GM23338 (cell line): ENCODE measurements around the gene HLA-C. TPM values are rescaled to one million over a fixed set of nuclear protein-coding genes. Genes with fewer than 3 reads are reported as not detected.

ENCODE experiments used
- ATAC-seq: fragments of 200-7000 bp; cut with Tn5 transposase; 3 replicates; pipeline ENCODE4 v1.9.1; 2020
- DNase-seq: peaks from one replicate; pipeline ENCODE4 v3.0.0-alpha.2; 2015; ENCODE audit warnings: low spot score
- H2AFZ ChIP-seq: fragments of 200-600 bp; sonication (generic); 2 replicates; pipeline ENCODE4 v1.8.0; 2016; ENCODE audit warnings: antibody characterized with exemption, mild to moderate bottlenecking, moderate library complexity
- H3F3A ChIP-seq: fragments of 200-600 bp; sonication (generic); replicated peaks from 2 replicates; pipeline ENCODE4 v1.8.0; 2017; ENCODE audit warnings: antibody characterized with exemption, mixed run types, low read depth
- H3K27ac ChIP-seq: fragments of 200-600 bp; sonication (generic); 2 replicates; pipeline ENCODE4 v1.6.1; 2016; ENCODE audit warnings: low read depth
- H3K27me3 ChIP-seq: fragments of 200-600 bp; sonication (generic); 2 replicates; pipeline ENCODE4 v1.8.0; 2016; ENCODE audit warnings: mild to moderate bottlenecking, mixed run types, moderate library complexity; ENCODE audit not compliant: insufficient read depth
- H3K36me3 ChIP-seq: fragments of 200-600 bp; sonication (generic); 2 replicates; pipeline ENCODE4 v1.8.0; 2016; ENCODE audit warnings: mild to moderate bottlenecking; ENCODE audit not compliant: insufficient read depth
- H3K4me1 ChIP-seq: fragments of 200-600 bp; sonication (generic); 2 replicates; pipeline ENCODE4 v1.8.0; 2016; ENCODE audit warnings: mild to moderate bottlenecking, moderate library complexity; ENCODE audit not compliant: insufficient read depth
- H3K4me2 ChIP-seq: fragments of 200-600 bp; sonication (generic); 2 replicates; pipeline ENCODE4 v1.7.1; 2017; ENCODE audit warnings: mixed run types
- H3K4me3 ChIP-seq: fragments of 200-600 bp; sonication (generic); 2 replicates; pipeline ENCODE4 v1.6.1; 2016; ENCODE audit warnings: mixed run types
- H3K79me2 ChIP-seq: fragments of 200-600 bp; sonication (generic); replicated peaks from 2 replicates; pipeline ENCODE4 v1.8.0; 2017; ENCODE audit warnings: mild to moderate bottlenecking; ENCODE audit not compliant: insufficient read depth
- H3K9me2 ChIP-seq: fragments of 200-600 bp; sonication (generic); 2 replicates; pipeline ENCODE4 v1.8.0; 2017; ENCODE audit not compliant: insufficient read depth
- H4K20me1 ChIP-seq: fragments of 200-600 bp; sonication (generic); replicated peaks from 2 replicates; pipeline ENCODE4 v1.8.0; 2017; ENCODE audit warnings: mild to moderate bottlenecking; ENCODE audit not compliant: insufficient read depth
- H3K27ac Mint-ChIP-seq: 2 replicates; pipeline ENCODE4 v1.8.0; 2020; ENCODE audit warnings: inconsistent platforms, mild to moderate bottlenecking, moderate library complexity, mixed read lengths
- H3K27me3 Mint-ChIP-seq: 3 replicates; pipeline ENCODE4 v1.8.0; 2022; ENCODE audit warnings: low read depth, mild to moderate bottlenecking, moderate library complexity, mixed read lengths, inconsistent platforms; ENCODE audit not compliant: insufficient read depth, poor library complexity
- H3K36me3 Mint-ChIP-seq: 3 replicates; pipeline ENCODE4 v1.8.0; 2021; ENCODE audit warnings: low read depth, mild to moderate bottlenecking, inconsistent platforms, moderate library complexity, mixed read lengths
- H3K4me1 Mint-ChIP-seq: 3 replicates; pipeline ENCODE4 v1.8.0; 2020; ENCODE audit warnings: mild to moderate bottlenecking, inconsistent platforms, mixed read lengths
- H3K4me3 Mint-ChIP-seq: 3 replicates; pipeline ENCODE4 v1.8.0; 2021; ENCODE audit warnings: moderate library complexity, mild to moderate bottlenecking, inconsistent platforms, mixed read lengths
- H3K9me3 Mint-ChIP-seq: 3 replicates; pipeline ENCODE4 v1.8.0; 2020; ENCODE audit warnings: moderate library complexity, mild to moderate bottlenecking, inconsistent platforms, mixed read lengths
- CREB1 ChIP-seq: fragments of 250-450 bp; sonication (Bioruptor Pico); IDR thresholded peaks from 2 replicates; pipeline ENCODE4 v1.5.0; 2020; ENCODE audit warnings: low read depth, mild to moderate bottlenecking, moderate library complexity
- JUNB ChIP-seq: IDR thresholded peaks from one replicate; pipeline ENCODE4 v1.6.1; 2016; ENCODE audit warnings: antibody characterized with exemption; ENCODE audit not compliant: unreplicated experiment
- POLR2AphosphoS5 ChIP-seq: IDR thresholded peaks from 2 replicates; pipeline ENCODE4 v1.6.1; 2016; ENCODE audit warnings: antibody characterized with exemption, low read depth
- STAT1 ChIP-seq: IDR thresholded peaks from one replicate; pipeline ENCODE4 v1.6.1; 2016; ENCODE audit warnings: antibody characterized with exemption; ENCODE audit not compliant: unreplicated experiment
- ZNF462 ChIP-seq: fragments of 250-450 bp; sonication (Bioruptor Pico); IDR thresholded peaks from 2 replicates; pipeline ENCODE4 v1.5.0; 2020; ENCODE audit warnings: mild to moderate bottlenecking, moderate library complexity
- long read RNA-seq: library from polyadenylated mRNA; unstranded; transcript quantifications from one replicate; pipeline ENCODE4 v2.0.0, GENCODE V29; 2020; ENCODE audit not compliant: unreplicated experiment
- polyA plus RNA-seq: library from polyadenylated mRNA; unstranded; fragments of >200 nt; fragmentation: Nextera tagmentation; extraction: Ambion mirVana; gene quantifications from 2 replicates; pipeline ENCODE4 v1.2.1, GENCODE V29; 2016
- total RNA-seq: library from RNA; depleted of rRNA; stranded (reverse); fragments of >200 nt; shearing (Covaris generic); gene quantifications from 2 replicates; pipeline ENCODE4 v1.2.3, GENCODE V29; 2014; rRNA removed

The HLA-C gene
- 94.6 and 116 TPM in 2 replicates for total RNA-seq
- polyA plus RNA-seq, result 73.1 and 76.9 TPM in 2 replicates
- long read RNA-seq, transcript HLA-C-201 (8 exons, 1,536 nt), result major isoform, 183 of 205 reads
- long read RNA-seq, partial matches to known transcripts, result 4 of 205 reads
- long read RNA-seq, other reads (novel, unspliced or antisense), result 14 of 205 reads

- Mint-ChIP-seq H3K36me3 (peaks cover 25% of the 10 kb centered on the region), H3K4me3 (peak within 1 kb of the TSS; percentile 77), H3K9me3 (no peaks in the 10 kb centered on the region), H3K4me1 (peaks cover 14% of the 10 kb centered on the region), H3K27me3 (peaks cover 22% of the 10 kb centered on the region), H3K27ac (no peak within 1 kb of the TSS)
- no peaks in the 10 kb centered on the region for H3F3A ChIP-seq
- peak; percentile 93 for ATAC-seq
- H3K27ac ChIP-seq, result no peak within 1 kb of the TSS
- TF ChIP-seq CREB1, result peak; percentile 89
- 0 out of 2 replicates have a peak, but pooled peaks have one; percentile 43 for TF ChIP-seq POLR2AphosphoS5
- TF ChIP-seq STAT1, result no peak
- H3K4me3 ChIP-seq, result peak within 1 kb of the TSS; percentile 55
- H3K9me2 ChIP-seq, result no peaks in the 10 kb centered on the region
- H3K4me2 ChIP-seq, result peak within 1 kb of the TSS; percentile 84
- H2AFZ ChIP-seq, result peak within 1 kb of the TSS; percentile 72; the same call in 1 of the 2 replicates
- peak; percentile 98 for DNase-seq
- no peaks in the 10 kb centered on the region for H4K20me1 ChIP-seq
- H3K79me2 ChIP-seq, result no peaks in the 10 kb centered on the region
- H3K4me1 ChIP-seq, result peaks cover 7% of the 10 kb centered on the region
- H3K36me3 ChIP-seq, result no peaks in the 10 kb centered on the region
- H3K27me3 ChIP-seq, result peaks cover 11% of the 10 kb centered on the region; the same call in 1 of the 2 replicates
Observed at GRCh38 chr6:31271641-31272357, at the start of gene HLA-C. HLA-C (minus strand) TSS chr6:31272092; CDS start chr6:31272071, 21 bp downstream.

- Mint-ChIP-seq H3K27me3 (no peaks in the 10 kb centered on the region), H3K4me1 (no peaks in the 10 kb centered on the region; the same call in 2 of the 3 replicates), H3K36me3 (no peaks in the 10 kb centered on the region), H3K9me3 (no peaks in the 10 kb centered on the region; the same call in 2 of the 3 replicates), H3K27ac (no peak overlapping the region), H3K4me3 (no peak overlapping the region)
- Histone ChIP-seq H3K4me3 (no peak overlapping the region), H3F3A (no peaks in the 10 kb centered on the region), H3K27ac (no peak overlapping the region), H3K79me2 (no peaks in the 10 kb centered on the region), H3K9me2 (0 out of 2 replicates have a peak, but pooled peaks cover 8% of the 10 kb centered on the region), H2AFZ (no peak overlapping the region; the same call in 1 of the 2 replicates), H3K4me1 (no peaks in the 10 kb centered on the region), H3K36me3 (no peaks in the 10 kb centered on the region), H4K20me1 (no peaks in the 10 kb centered on the region), H3K4me2 (no peak overlapping the region), H3K27me3 (no peaks in the 10 kb centered on the region)
- DNase-seq (no peak), ATAC-seq (no peak)
- TF ChIP-seq JUNB (no peak), ZNF462 (CRISPR knock-in tag) (no peak)
Observed at GRCh38 chr6:31321005-31321707, 49.3 kb upstream of the HLA-C start.
